Anterior cingulate cortex (tissue), 58 donors: ENCODE measurements around the gene GTPBP10.

ENCODE experiments used
- DNase-seq, 58 donors: peaks; one replicate each; lab custom pipeline; 2025; lab: John Stamatoyannopoulos, UW

GTPBP10 gene

GRCh38 chr7:90425376-90425775 is 78.9 kb downstream of the GTPBP10 start:
- DNase-seq = no peak

DNA sequence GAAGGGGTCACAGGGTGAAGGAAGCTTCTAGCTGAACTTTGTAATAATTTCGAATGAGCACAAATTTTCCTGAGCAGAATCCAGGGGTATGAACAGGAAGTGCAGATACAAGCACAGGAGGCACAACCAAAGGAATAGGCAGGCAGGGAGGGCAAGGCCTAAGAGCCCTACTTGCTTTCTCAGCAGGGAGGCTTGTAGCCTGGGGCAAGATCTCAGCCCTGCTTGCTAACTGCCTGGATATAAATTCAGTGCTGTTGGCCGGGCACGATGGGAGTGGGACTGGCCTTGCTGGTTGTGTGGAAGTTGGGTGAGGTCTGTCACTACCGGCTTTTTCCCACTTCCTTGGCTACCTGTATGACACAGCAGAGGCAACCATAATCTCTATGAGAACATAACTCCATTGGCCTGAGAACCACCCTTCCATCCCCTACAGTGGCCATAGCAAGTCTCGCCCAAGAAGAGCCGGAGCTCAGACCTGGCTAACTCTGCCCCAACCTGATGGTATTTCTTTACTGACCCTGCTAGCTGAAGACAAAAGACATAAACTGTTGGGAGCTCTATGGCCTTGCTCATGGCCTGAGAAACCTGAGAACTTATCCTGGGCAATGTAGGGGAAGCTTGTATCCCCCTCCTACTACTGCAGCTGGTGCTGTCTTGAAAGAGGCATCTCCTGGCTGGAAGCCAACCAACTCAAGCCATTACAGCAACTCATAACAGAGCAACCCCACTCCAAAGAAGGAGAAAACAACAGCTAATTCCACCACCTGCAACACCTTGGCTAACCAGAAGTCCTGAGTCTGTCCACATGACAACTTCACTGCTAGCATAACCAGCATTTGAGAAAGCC is 84.3 kb downstream of the GTPBP10 start:
- DNase-seq = no peak

DNA sequence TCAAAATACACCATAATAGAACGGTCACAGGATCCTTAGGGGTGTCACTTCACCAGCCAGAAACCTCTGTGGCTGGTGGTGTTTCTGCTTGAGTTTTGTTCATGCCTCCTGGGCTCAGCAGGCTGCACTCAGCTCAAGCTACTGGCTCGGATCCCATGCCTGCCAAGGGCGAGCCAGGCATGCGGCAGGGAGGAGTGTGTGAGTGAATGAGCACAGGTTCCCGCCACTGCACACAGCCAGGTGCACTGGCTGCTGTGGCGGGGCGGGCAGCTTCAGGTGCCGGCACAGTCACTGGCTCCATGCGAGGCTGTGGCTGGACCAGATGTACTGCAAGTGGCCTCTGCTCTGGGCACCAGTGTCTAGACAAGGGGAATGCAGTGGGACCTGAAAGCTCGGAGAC is 86.2 kb downstream of the GTPBP10 start:
- no peak for DNase-seq

DNA sequence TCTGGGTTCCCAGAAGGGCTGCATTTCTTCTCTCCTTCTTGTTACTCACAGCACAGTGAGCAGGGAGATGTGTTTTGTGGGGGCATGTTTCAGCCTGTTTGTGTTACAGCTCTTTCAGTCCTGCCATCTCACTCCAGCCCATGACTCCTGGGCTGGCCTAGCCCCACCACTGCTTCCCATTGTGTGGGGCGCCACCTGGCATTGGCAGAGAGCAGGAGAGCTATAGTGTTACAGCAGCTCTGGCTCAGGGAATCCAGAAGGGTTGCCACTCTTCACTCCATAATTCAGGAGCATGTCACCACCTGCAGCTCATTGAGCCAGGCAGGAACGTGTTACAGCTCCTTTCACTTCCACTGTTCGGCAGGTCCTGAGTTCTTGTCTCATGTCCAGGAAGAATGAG is 86.7 kb downstream of the GTPBP10 start:
- no peak for DNase-seq
